Endothelial cell of umbilical vein (primary cell): Measurements from ENCODE around the gene RETREG3. TPM values are rescaled to one million over a fixed set of nuclear protein-coding genes. Genes with fewer than 3 reads are reported as not detected.

Experiments
- BruUV-seq: library from RNA; stranded (reverse); fragments of 400-500 nt; replicated peaks from 2 replicates; lab custom pipeline; 2021; lab: Mats Ljungman, UMichigan
- CTCF ChIA-PET: fragments of 300-600, 350-600 bp; sonication (Branson Sonifier 250); formaldehyde crosslinking; loops from one replicate; lab custom pipeline; 2021; ENCODE audit warnings: antibody characterized with exemption, inconsistent platforms; lab: Charles Lee
- POLR2A ChIA-PET: fragments of 300-600, 350-600 bp; sonication (Branson Sonifier 250); formaldehyde crosslinking; loops from one replicate; lab custom pipeline; 2021; ENCODE audit warnings: antibody characterized with exemption, inconsistent platforms; lab: Charles Lee
- DNase-seq: peaks from one replicate; pipeline ENCODE4 v3.0.0-alpha.2; 2011; ENCODE audit warnings: low read depth, low spot score
- FAIRE-seq: peaks from 2 replicates; lab custom pipeline; 2011; peaks lifted over from hg19 to GRCh38; lab: Jason Lieb, UNC
- H2AFZ ChIP-seq: 2 replicates; pipeline ENCODE4 v1.6.0; 2012; ENCODE audit warnings: low read depth, low read length, control low read depth, inconsistent platforms
- H3K27ac ChIP-seq: 2 replicates; pipeline ENCODE4 v1.5.1; 2011; ENCODE audit warnings: low read depth, mild to moderate bottlenecking, control low read depth, low read length, moderate library complexity; ENCODE audit not compliant: insufficient read depth
- H3K27me3 ChIP-seq, 2 experiments: 2 replicates each; pipeline versions ENCODE4 v1.6.0 to v1.6.1; 2011; ENCODE audit warnings: low read length in 2 of 2, mixed read lengths in 1 of 2; ENCODE audit not compliant: control insufficient read depth in 2 of 2, insufficient read depth in 2 of 2
- H3K36me3 ChIP-seq, 2 experiments: 2 replicates in 1 of 2; 3 replicates in 1 of 2; pipeline ENCODE4 v1.5.1; 2011; ENCODE audit warnings: low read length in 2 of 2, mild to moderate bottlenecking in 1 of 2, moderate library complexity in 1 of 2; ENCODE audit not compliant: control insufficient read depth in 2 of 2, insufficient read depth in 2 of 2; ENCODE audit errors: extremely low read depth in 1 of 2
- H3K4me1 ChIP-seq: 3 replicates; pipeline ENCODE4 v1.5.1; 2011; ENCODE audit warnings: mild to moderate bottlenecking, low read length; ENCODE audit not compliant: control insufficient read depth, insufficient read depth; ENCODE audit errors: extremely low read depth
- H3K4me2 ChIP-seq: 2 replicates; pipeline ENCODE4 v1.6.1; 2011; ENCODE audit warnings: low read length, control low read depth, mixed read lengths; ENCODE audit not compliant: insufficient read depth
- H3K4me3 ChIP-seq, 3 experiments: fragments of 200-600 bp in 1 of 3; sonication (generic), shearing (Covaris generic) in 1 of 3; replicated peaks in 1 of 3; 2 replicates each; pipeline ENCODE4 v1.5.1; 2011 to 2016; ENCODE audit warnings: control low read depth in 3 of 3, low read length in 3 of 3, mild to moderate bottlenecking in 2 of 3, inconsistent platforms in 1 of 3, low read depth in 1 of 3, moderate library complexity in 1 of 3; ENCODE audit not compliant: insufficient read depth in 1 of 3
- H3K79me2 ChIP-seq: 2 replicates; pipeline ENCODE4 v1.6.0; 2012; ENCODE audit warnings: low read length, inconsistent platforms; ENCODE audit not compliant: control insufficient read depth, insufficient read depth
- H3K9ac ChIP-seq: replicated peaks from 2 replicates; pipeline ENCODE3; 2011; ENCODE audit warnings: low read length, control low read depth; ENCODE audit not compliant: insufficient read depth; ENCODE audit errors: extremely low read depth
- H3K9me1 ChIP-seq: replicated peaks from 3 replicates; pipeline ENCODE4 v1.6.0; 2011; ENCODE audit warnings: mild to moderate bottlenecking, low read length; ENCODE audit not compliant: control insufficient read depth, insufficient read depth; ENCODE audit errors: extremely low read depth
- H3K9me3 ChIP-seq: replicated peaks from 2 replicates; pipeline ENCODE4 v1.5.1; 2012; ENCODE audit warnings: low read length, inconsistent platforms; ENCODE audit not compliant: control insufficient read depth, insufficient read depth
- H4K20me1 ChIP-seq: replicated peaks from 2 replicates; pipeline ENCODE3; 2011; ENCODE audit warnings: mild to moderate bottlenecking, low read length; ENCODE audit not compliant: control insufficient read depth, insufficient read depth; ENCODE audit errors: extremely low read depth
- CTCF ChIP-seq, 2 donors: IDR thresholded peaks; 1 replicate in 1 of 2; 2 replicates in 1 of 2; pipeline ENCODE4 v1.5.1; 2011; ENCODE audit warnings: low read length in 2 of 2, mild to moderate bottlenecking in 2 of 2, moderate library complexity in 2 of 2, control low read depth in 1 of 2, inconsistent platforms in 1 of 2, low read depth in 1 of 2; ENCODE audit not compliant: insufficient read depth in 1 of 2; ENCODE audit errors: extremely low read depth in 1 of 2
- EZH2 ChIP-seq: IDR thresholded peaks from 2 replicates; pipeline ENCODE4 v1.6.1; 2012; ENCODE audit warnings: borderline replicate concordance, low read depth, mild to moderate bottlenecking, moderate library complexity, low read length, inconsistent platforms; ENCODE audit not compliant: severe bottlenecking
- FOS ChIP-seq: IDR thresholded peaks from 2 replicates; pipeline ENCODE4 v1.6.1; 2011; ENCODE audit warnings: mild to moderate bottlenecking, low read length, moderate library complexity, borderline replicate concordance; ENCODE audit not compliant: insufficient read depth
- GATA2 ChIP-seq: IDR thresholded peaks from 2 replicates; pipeline ENCODE4 v1.7.0; 2011; ENCODE audit warnings: low read depth, mild to moderate bottlenecking, moderate library complexity, mixed read lengths, low read length; ENCODE audit not compliant: insufficient read length, insufficient read depth
- JUN ChIP-seq: IDR thresholded peaks from 2 replicates; pipeline ENCODE4 v1.6.1; 2011; ENCODE audit warnings: borderline replicate concordance, low read depth; ENCODE audit not compliant: insufficient read length, insufficient read depth
- MAX ChIP-seq: IDR thresholded peaks from 2 replicates; pipeline ENCODE4 v1.6.1; 2011; ENCODE audit not compliant: insufficient read depth, insufficient read length
- MYC ChIP-seq: IDR thresholded peaks from one replicate; pipeline ENCODE4 v1.6.1; 2011; ENCODE audit warnings: mild to moderate bottlenecking, low read depth, low read length
- POLR2A ChIP-seq: IDR thresholded peaks from 2 replicates; pipeline ENCODE4 v1.6.1; 2012; ENCODE audit warnings: low read depth, mild to moderate bottlenecking, control low read depth, low read length
- POLR2AphosphoS5 ChIP-seq: IDR thresholded peaks from 2 replicates; pipeline ENCODE4 v1.6.1; 2012; ENCODE audit warnings: low read depth, mild to moderate bottlenecking, control low read depth, low read length, moderate library complexity; ENCODE audit not compliant: insufficient read depth
- dilution Hi-C: fragments of 300-500 bp; cut with MboI; formaldehyde crosslinking; loops from one replicate; pipeline ENCODE4 v1.15.0; 2019; ENCODE audit warnings: low sequenced_read_pairs; ENCODE audit not compliant: extremely low pct_ligation_motif_present
- intact Hi-C: fragments of 100-400 bp; cut with micrococcal nuclease; formaldehyde crosslinking; loops from one replicate; pipeline ENCODE4 v1.10.0; 2022
- polyA plus RNA-seq, 4 experiments: library from polyadenylated mRNA; depleted of rRNA in 3 of 4; stranded (reverse) in 3 of 4; unstranded in 1 of 4; fragments of >200 nt; gene quantifications; 2 replicates each; pipeline versions ENCODE4 v1.2.1 to v1.2.3, GENCODE V29; 2011 to 2012; ENCODE audit warnings: missing spikeins in 1 of 4
- total RNA-seq: library from RNA; stranded (reverse); gene quantifications from 2 replicates; pipeline ENCODE4 v1.2.3, GENCODE V29; 2021

The RETREG3 gene
- total and polyA plus RNA-seq, 2 donors (not counting 3 experiments of a cell fraction or from before 2014, with no cell fraction given), result 36.2 to 53.4 TPM

GRCh38 chr17:42639525-42640113 is 30.4 kb upstream of the RETREG3 start:
- Histone ChIP-seq H3K4me1 (no peaks in the 10 kb centered on the region), H3K9me1 (no peaks in the 10 kb centered on the region), H3K36me3 (no peaks in the 10 kb centered on the region), H3K79me2 (no peaks in the 10 kb centered on the region), H3K27me3 (peaks cover 0 to 2% of the 10 kb centered on the region in 2 experiments), H3K9me3 (no peaks in the 10 kb centered on the region), H4K20me1 (no peaks in the 10 kb centered on the region), H3K4me3 (no peak overlapping the region), H3K27ac (no peak overlapping the region), H2AFZ (no peak overlapping the region), H3K9ac (no peak overlapping the region), H3K4me2 (no peak overlapping the region)
- POLR2A ChIA-PET, result no interaction called here
- dilution Hi-C loops, result no loop called here
- TF ChIP-seq POLR2AphosphoS5 (no peak), EZH2 (no peak), MAX (no peak), MYC (no peak), JUN (no peak), POLR2A (no peak), GATA2 (no peak), FOS (no peak), CTCF (IDR thresholded peaks at IDR 0.05; ENCODE audit: extremely low read depth in 1 of 2, insufficient read depth in 1 of 2, low read depth in 1 of 2, low read length in 2 of 2) (no peak)
- no peak for DNase-seq
- CTCF ChIA-PET, result interaction anchor here (0.8 to 1.6 kb wide), 4 partner anchors 10 to 62 kb away, joined by 3 to 5 read pairs (median 4); partner anchors contain the start of gene PSMC3IP
- FAIRE-seq, result no peak
- intact Hi-C loops, result no loop called here
- no TSS peak for BruUV-seq
